Stimulated activated CD4-positive, alpha-beta T cell treated with anti-CD3 and anti-CD28 coated beads, TNF-alpha, amount 100 ng/mL, for 4 hours (primary cell): ENCODE results near the gene CENPB.
"Not testable (repeated sequence)": the region's sequence is repeated elsewhere in the genome, so short reads cannot be mapped to it uniquely, and the experiment has no call there.

Experiments used
- DNase-seq, 3 experiments: peaks; one replicate each; pipeline ENCODE4 v3.0.0-alpha.2; 2020; ENCODE audit warnings: low read depth in 3 of 3

The CENPB gene

DNA sequence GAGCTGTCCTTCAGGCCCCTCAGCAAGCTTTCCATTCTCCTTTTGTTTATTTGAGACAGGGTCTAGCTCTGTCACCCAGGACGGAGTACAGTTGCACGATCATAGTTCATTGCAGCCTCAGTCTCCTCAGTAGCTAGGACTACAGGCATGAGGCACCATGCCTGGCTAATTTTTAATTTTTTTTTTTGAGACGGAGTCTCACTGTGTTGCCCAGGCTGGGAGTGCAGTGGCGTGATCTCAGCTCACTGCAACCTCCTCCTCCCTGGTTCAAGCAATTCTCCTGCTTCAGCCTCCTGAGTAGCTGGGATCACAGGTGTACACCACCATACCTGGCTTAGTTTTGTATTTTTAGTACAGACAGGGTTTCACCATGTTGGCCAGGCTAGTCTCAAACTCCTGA lies 2.7 kb upstream of the CENPB start:
- DNase-seq: not testable (repeated sequence)

- DNase-seq: no peak
These were observed 2.2 kb upstream of the CENPB start for GRCh38 chr20:3788685-3789155.

- DNase-seq: no peak
These were observed 929 bp upstream of the CENPB start for GRCh38 chr20:3787324-3788014.

DNA sequence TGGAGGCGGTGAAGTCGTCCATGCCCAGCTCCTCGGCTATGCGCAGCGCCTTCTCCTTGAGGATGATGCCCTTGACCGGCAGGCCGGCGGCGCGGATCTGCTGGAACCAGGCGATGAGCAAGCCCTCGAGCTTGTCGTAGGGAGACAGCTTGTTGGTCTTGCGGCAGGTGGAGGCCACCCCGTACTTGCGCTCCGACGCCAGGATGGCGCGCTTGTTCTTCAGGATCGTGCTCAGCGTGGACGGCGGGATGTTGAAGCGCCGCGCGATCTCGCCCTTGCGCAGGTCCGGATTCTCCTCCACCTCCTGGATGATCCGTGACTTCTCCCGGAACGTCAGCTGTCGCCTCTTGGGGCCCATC lies 435 bp downstream of the CENPB start:
- no peak for DNase-seq

- DNase-seq: no peak
These were observed 1.1 kb downstream of the CENPB start for GRCh38 chr20:3785240-3786125.

DNA sequence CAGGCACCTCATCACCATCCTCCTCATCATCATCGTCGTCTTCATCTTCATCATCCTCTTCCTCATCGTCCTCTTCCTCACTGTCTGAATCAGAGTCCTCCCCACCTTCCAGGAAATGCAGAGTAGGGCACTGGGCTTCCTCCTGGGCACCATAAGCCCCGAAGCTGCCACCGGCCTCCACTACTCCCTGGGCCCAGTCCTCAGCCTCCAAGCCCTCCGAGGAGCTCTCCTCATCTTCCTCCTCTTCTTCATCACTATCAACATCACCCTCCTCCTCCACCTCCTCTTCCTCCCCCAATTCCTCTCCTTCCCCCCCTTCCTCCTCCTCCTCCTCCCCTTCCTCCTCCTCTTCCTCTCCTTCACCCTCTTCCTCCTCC lies 1.7 kb downstream of the CENPB start:
- DNase-seq: no peak

GRCh38 chr20:3784216-3784853 lies 2.2 kb downstream of the CENPB start:
- DNase-seq: no peak

- no peak for DNase-seq
These were observed 2.9 kb downstream of the CENPB start for GRCh38 chr20:3783511-3784195.

GRCh38 chr20:3783068-3783489 lies 3.5 kb downstream of the CENPB start:
- no peak for DNase-seq

DNA sequence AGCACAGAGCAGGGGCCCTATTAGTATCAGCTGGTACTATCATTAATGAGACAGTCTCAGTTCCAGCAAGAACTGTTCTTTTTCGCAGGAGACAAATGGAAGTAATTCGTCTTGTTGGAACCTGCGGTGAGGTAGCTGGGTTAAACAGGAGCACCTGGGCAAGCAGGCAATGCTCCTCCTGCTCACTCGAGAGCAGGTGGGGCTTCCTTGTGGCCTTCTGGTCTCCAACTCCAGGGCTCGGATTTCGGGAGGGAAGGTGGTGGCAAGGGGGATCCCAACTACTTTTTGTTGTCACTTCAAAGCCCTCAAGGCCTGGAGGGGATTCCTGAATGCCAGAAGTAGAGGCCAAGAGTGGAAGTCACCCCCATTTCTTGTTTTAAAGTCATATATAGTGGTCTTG lies 3.9 kb downstream of the CENPB start:
- DNase-seq: no peak

DNA sequence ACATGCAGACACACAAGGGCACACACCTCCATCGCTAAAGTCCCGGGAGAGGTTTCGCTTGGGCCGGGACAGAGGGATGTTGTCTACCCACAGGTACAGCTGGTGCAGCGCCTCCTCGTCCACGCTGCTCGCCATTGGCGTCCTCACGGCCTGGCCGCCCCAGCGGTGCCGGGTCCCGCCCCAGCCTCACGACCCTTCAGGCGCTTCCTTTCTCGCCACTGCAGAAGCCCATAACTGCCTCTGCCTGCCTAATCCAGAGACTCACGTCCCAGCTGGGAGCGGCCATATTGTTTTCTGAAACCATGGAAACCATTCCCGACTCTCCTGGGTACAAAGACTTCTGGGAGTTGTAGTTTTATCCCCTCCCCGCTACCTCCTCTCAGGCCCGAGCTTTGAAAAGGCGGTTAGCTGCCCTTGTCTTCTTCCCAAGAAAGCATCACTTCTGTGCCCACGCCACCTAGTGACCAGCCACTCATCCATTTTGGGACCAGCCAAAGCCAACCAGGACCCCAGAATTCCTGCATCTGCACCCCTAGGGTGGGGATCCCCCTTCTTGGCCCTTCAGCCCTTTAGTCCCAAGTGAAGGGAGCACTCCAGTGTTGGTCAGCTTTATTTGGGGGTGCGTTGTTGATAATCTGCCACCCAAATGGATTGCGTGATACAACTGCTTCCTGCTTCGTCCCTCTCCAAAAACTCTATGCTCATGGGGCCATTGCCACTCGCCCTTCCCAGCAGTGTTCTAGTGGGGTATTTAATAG lies 5.2 kb downstream of the CENPB start, which contains the start of gene SPEF1:
TSS of gene SPEF1 (minus strand) at position 296 of the 758 bp plus-strand sequence. CDS start at position 135, 161 bp downstream.
- DNase-seq: no peak

GRCh38 chr20:3778976-3779375 lies 7.6 kb downstream of the CENPB start:
- DNase-seq: no peak

DNA sequence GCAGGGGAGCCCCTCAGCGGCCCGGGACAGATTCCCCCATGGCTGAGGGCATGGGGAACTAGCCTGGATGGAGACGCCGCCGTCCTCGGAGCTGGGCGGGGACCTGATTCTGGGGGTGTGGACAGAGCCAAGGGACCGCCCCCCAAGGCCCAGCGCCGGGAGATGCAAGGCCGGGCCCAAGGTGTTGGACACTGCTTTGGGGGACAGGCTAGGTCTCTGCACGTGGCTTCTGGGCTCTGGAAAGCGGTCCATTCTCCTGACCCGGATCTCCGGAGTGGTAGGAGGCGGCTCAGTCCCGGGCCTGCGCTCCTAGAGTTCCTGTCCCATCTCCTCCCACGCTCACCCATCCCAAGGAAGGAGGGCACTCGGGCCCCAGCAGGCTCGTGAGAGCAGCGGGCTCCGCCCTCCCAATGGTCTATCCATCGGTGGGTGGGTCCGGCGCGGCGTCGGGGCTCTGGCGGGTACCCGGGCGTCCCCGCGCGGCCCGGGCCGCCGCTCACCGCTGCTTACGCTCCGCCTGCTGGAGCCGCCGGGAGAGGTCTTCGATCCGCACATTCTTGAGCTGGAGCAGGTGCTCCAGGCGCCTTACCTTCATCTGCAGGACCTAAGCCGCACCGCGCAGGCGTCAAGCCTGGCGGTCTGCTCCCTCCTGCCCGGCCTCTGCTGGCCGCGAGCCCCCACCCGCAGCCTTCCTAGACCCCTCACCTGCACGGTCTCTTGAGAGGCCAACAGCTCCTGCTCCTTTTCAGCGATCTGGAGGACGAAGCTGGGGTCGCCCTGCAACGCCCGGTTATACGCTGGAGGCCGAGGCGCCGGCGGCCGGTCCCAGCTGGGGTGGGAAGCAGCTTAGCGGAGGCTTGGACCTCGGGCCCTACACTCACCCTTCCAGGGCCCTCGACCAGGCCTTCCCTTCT lies 8.6 kb downstream of the CENPB start:
- no peak for DNase-seq

GRCh38 chr20:3777381-3777715 lies 9.2 kb downstream of the CENPB start:
- DNase-seq: no peak

GRCh38 chr20:3775457-3776108 lies 11.0 kb downstream of the CENPB start:
- DNase-seq: no peak

- DNase-seq: no peak
These were observed 14.9 kb downstream of the CENPB start for GRCh38 chr20:3771552-3772058.

DNA sequence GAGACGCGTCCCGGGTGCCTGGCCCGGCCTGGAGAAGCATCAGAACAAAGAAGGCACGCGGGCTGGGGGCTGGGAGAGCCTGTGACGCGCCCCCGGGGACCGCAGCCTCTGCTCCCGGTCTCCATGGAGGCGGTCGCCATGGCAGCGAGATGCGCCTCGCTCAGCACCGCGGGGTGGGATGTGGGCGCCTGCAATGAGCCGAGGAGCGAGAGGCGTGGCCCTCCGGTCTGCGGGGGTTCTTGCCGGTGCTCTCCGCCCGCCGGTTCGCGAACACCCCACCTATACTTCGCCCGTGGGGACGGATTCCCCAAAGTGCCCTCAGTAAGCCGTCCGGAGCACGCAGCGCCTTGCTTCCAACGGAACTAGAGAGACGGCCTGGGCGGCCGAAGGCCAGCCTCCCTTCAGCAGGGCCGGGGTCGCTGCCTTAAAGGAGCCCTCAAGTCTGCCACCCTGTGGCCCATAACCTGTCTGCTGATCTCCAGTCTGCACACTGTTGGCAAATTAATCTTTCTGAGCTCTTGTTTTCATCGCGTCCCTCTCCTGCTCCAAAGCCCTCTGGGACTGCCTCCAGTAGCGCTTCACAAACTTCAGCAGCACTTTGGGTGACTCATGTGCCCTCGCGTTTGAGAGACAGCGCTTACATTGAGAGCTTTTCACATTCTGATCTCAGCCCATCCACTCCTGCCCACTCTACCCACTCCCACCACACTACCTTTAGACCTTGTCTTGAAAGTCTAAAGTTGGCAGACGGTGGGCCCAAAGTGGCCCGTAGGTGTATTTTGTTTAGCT lies 18.0 kb downstream of the CENPB start:
- DNase-seq: peak; percentile 56 to 76 (median 62)
